Measurements from ENCODE around the gene FXR2. TPM values are rescaled to one million over a fixed set of nuclear protein-coding genes. Genes with fewer than 3 reads are reported as not detected.
A peak's percentile ranks its signal among the peaks of the same experiment; 100 is the strongest.

The FXR2 gene
- total and polyA plus RNA-seq, 4 donors, result 6.8 to 18.3 (median 14.8) TPM

GRCh38 chr17:7631398-7632380 is 17.0 kb upstream of the FXR2 start (continued):
- no peak for TF ChIP-seq CTCF (IDR thresholded peaks at IDR 0.05; ENCODE audit: low read depth, low read length, missing input control)
- TF ChIP-seq HNF4G (IDR thresholded peaks at IDR 0.05), result no peak

- no peak for DNase-seq (ENCODE audit: low spot score)
- peak within 1 kb of the TSS; percentile 25 to 30 for H3K27ac ChIP-seq (ENCODE audit: low read depth in 1 of 2, low read length in 2 of 2)
- TF ChIP-seq HNF4A (conservative IDR thresholded peaks at IDR 0.05) (peak in 1 of 2 donors; percentile 45), NR2F2 (IDR thresholded peaks at IDR 0.05) (peak; percentile 62), FOXA1 (IDR thresholded peaks at IDR 0.05) (no peak), JUND (IDR thresholded peaks at IDR 0.05) (no peak), RXRA (IDR thresholded peaks at IDR 0.05) (peak; percentile 60 to 71), SP1 (IDR thresholded peaks at IDR 0.05) (peak; percentile 15), ATF3 (IDR thresholded peaks at IDR 0.05) (no peak)
- WGBS, result 53% methylated on average over 13 of the region's 13 CpGs
- no peaks in the 10 kb centered on the region for H3K9me3 ChIP-seq (ENCODE audit: control insufficient read depth in 4 of 4, low read length in 3 of 4)
- H3K4me3 ChIP-seq (ENCODE audit: low read depth in 1 of 3, low read length in 3 of 3), result no peak within 1 kb of the TSS
- no peak within 1 kb of the TSS for H3K9ac ChIP-seq (ENCODE audit: low read depth in 1 of 2, low read length in 2 of 2)
- peaks cover 15 to 59% (median 49%) of the 10 kb centered on the region in 4 donors for H3K4me1 ChIP-seq (ENCODE audit: control insufficient read depth in 4 of 4, insufficient read depth in 4 of 4, low read length in 3 of 4)
- H3K27me3 ChIP-seq (ENCODE audit: control insufficient read depth in 4 of 4, insufficient read depth in 4 of 4, low read length in 3 of 4), result no peaks in the 10 kb centered on the region
- peaks cover 0 to 1% (median 0%) of the 10 kb centered on the region in 4 donors for H3K36me3 ChIP-seq (ENCODE audit: control insufficient read depth in 4 of 4, insufficient read depth in 3 of 4, low read depth in 1 of 4, low read length in 3 of 4)
Measured at GRCh38 chr17:7629939-7630571, 15.4 kb upstream of the FXR2 start, which contains the start of gene SHBG. Gene SHBG (plus strand): TSS chr17:7630135. CDS start chr17:7630173, 38 bp downstream.

- H3K4me1 ChIP-seq (ENCODE audit: control insufficient read depth in 4 of 4, insufficient read depth in 4 of 4, low read length in 3 of 4), result peaks cover 17 to 64% (median 50%) of the 10 kb centered on the region in 4 donors
- H3K36me3 ChIP-seq (ENCODE audit: control insufficient read depth in 4 of 4, insufficient read depth in 3 of 4, low read depth in 1 of 4, low read length in 3 of 4), result peaks cover 0 to 1% (median 0%) of the 10 kb centered on the region in 4 donors
- peak within 1 kb of the TSS; percentile 85 to 92 for H3K9ac ChIP-seq (ENCODE audit: low read depth in 1 of 2, low read length in 2 of 2)
- no peaks in the 10 kb centered on the region for H3K9me3 ChIP-seq (ENCODE audit: control insufficient read depth in 4 of 4, low read length in 3 of 4)
- DNase-seq (ENCODE audit: low spot score), result peak; percentile 88
- WGBS, result under 1% methylated on average over 54 of the region's 54 CpGs
- no peaks in the 10 kb centered on the region for H3K27me3 ChIP-seq (ENCODE audit: control insufficient read depth in 4 of 4, insufficient read depth in 4 of 4, low read length in 3 of 4)
- peak within 1 kb of the TSS; percentile 88 to 93 (median 92) for H3K4me3 ChIP-seq (ENCODE audit: low read depth in 1 of 3, low read length in 3 of 3)
- H3K27ac ChIP-seq (ENCODE audit: low read depth in 1 of 2, low read length in 2 of 2), result peak within 1 kb of the TSS; percentile 85 to 99
- TF ChIP-seq CTCF (IDR thresholded peaks at IDR 0.05; ENCODE audit: low read depth, low read length, missing input control) (no peak), ZBTB33 (IDR thresholded peaks at IDR 0.05) (peak; percentile 87), RAD21 (IDR thresholded peaks at IDR 0.05) (peak; percentile 24 to 28), MAX (IDR thresholded peaks at IDR 0.05) (peak; percentile 55), SP1 (IDR thresholded peaks at IDR 0.05) (peak; percentile 87), GABPA (IDR thresholded peaks at IDR 0.05 in 1 of 2, conservative IDR thresholded peaks at IDR 0.05 in 1 of 2) (peak in 1 of 2 donors; percentile 22), RXRA (IDR thresholded peaks at IDR 0.05) (peak; percentile 90 to 93), TAF1 (conservative IDR thresholded peaks at IDR 0.05) (no peak), ATF3 (IDR thresholded peaks at IDR 0.05) (no peak), FOXA1 (IDR thresholded peaks at IDR 0.05) (peak; percentile 16), HNF4A (conservative IDR thresholded peaks at IDR 0.05) (peak; percentile 90 to 92), HNF4G (IDR thresholded peaks at IDR 0.05) (peak; percentile 72), FOXA2 (IDR thresholded peaks at IDR 0.05) (peak; percentile 56), EGR1 (IDR thresholded peaks at IDR 0.05; ENCODE audit: low read depth in 2 of 2) (peak; percentile 67 to 91), YY1 (IDR thresholded peaks at IDR 0.05) (peak; percentile 79)
Measured at GRCh38 chr17:7627250-7628121, 12.8 kb upstream of the FXR2 start, which contains the start of gene SAT2. Gene SAT2 (minus strand): TSS chr17:7627821. CDS start chr17:7627635, 186 bp downstream.

All from liver (tissue), 9 donors.